GM18502 (cell line): ENCODE results near the gene TTC7B.

ENCODE experiments used
- ATAC-seq: cut with Tn5 transposase; IDR thresholded peaks from one replicate; pipeline ENCODE4 v1.9.1; 2021; ENCODE audit warnings: mild to moderate bottlenecking; ENCODE audit not compliant: unreplicated experiment, poor library complexity

TTC7B gene

DNA sequence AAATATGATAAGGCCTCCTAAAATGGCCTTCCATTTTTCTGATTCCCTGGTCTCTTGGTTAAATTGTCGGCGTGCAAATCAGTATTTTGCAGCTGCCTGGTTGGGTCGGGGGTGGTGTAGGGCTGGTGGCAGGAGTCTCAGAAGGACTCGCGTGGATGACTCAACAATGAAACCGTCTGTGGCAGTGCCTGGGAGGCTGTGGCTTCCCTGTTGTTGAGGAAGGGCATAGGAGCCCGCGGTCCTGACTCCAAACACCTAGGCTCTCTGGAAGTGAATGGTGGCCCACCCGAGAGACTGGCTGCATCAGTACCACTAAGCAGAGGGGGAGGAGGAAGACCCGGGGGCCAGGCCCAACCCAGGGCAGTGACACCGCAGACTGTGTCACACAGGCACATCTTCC lies 207.9 kb downstream of the TTC7B start:
- ATAC-seq = no peak

DNA sequence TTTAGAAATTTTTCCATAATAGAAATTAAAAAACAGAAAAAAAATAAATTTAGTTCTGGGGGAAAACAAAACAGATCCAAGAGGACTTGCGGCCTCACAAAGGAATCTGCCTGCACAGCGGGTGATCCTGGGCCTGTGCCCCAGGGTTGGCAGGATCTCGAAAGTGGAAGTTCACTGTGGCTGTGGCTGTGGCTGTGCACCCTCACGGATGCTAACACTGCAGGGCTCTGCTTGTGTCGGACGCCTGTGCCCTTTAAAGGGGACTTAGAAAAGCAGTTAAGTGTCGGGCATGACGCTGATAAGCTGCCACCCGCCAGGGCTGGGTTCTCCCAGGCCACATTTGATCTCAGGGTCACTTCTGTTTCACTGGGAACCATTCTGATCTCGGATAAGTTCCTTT lies 209.1 kb downstream of the TTC7B start:
- no peak for ATAC-seq

DNA sequence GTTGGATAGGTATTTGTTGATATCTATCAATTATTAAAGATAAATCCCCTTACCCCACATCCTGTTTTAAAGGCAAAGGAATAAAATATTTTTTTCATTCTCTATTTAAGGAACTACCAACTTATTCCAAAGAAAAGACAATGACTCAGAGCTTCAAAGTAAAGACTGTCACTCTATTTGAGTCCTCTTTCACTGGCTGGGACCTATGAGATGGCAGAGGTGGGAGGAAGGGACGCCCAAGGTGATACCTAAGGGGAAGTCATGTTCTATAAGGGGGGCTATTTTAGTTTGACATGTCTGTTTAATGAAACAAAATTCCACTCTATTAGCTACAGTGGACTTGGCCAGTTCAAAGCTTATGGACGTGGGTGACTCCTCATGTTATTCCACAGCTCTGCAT lies 209.8 kb downstream of the TTC7B start:
- no peak for ATAC-seq

DNA sequence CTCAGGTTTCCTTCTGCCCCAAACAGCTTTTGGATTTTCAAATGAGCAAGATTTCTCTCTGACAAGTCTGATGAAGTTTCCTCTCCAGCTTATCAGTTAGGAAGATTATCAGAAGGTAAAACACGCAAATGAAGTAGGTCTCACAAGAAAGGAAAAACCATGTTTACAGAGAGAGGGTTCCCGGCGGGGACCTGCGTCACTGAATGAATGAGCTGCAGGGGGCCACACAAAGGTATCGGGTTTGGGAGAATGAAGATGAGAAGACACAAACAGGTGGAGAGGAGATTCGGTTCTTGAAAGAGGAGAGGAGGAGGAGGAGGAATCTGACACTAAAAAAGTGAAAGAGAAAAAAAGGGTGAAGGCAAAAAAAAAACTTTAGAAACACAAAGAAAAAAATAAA lies 210.8 kb downstream of the TTC7B start:
- ATAC-seq = no peak

DNA sequence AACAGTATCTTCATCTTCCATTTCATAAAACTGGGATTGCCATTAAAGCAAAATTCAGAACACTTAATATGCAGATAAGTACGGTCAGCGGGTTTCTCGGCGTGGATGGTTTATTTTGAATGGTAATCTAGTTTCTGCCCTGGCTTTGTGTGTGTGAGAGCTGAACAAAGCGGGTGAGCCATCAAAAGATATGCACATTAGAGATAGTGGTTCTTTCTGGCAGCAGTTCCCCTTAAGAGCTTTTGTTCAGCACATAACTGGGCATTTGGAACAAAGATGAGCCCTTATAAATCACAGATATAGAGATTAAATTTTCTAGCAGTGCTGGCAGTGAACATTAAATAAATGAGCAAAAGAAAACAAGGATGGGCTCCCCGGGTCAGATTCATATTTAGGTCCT lies 211.9 kb downstream of the TTC7B start:
- no peak for ATAC-seq

DNA sequence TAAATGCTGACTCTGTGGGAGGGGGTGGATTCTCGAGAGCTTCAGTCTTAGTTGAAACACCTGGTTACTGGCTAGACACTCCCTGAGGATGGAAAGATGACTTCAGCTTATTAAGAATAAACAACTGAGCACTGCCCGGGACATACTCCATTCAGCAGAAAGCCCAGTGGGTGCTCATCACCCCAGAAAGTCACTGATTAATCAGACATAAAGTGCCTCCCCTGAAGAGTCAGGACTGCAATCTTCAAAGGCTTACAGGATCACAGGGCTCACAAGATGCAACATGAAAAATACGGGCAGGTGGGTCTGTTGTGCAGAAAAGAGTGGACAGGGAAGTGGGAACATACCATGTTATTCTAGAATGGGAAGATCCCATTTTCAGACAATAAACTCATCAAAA lies 212.4 kb downstream of the TTC7B start:
- ATAC-seq = no peak

DNA sequence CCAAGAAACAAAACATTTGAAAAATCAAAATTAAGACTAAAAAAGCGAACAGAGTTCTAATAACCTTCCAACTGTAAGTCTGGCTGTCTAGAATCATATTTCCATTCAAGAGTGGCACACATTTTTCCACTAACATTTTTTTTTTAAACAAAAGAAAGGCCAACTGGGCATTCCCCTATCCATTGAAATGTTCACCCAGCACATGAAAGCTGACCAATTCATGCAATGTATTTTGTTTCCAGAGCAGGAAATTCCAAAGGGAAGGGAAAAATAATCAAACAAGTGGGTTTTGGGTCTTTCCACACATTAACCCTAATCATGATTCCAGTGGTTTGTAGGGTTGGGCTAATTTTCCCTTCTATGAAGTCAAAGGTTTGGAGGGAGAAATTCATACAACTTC lies 212.9 kb downstream of the TTC7B start:
- no peak for ATAC-seq

DNA sequence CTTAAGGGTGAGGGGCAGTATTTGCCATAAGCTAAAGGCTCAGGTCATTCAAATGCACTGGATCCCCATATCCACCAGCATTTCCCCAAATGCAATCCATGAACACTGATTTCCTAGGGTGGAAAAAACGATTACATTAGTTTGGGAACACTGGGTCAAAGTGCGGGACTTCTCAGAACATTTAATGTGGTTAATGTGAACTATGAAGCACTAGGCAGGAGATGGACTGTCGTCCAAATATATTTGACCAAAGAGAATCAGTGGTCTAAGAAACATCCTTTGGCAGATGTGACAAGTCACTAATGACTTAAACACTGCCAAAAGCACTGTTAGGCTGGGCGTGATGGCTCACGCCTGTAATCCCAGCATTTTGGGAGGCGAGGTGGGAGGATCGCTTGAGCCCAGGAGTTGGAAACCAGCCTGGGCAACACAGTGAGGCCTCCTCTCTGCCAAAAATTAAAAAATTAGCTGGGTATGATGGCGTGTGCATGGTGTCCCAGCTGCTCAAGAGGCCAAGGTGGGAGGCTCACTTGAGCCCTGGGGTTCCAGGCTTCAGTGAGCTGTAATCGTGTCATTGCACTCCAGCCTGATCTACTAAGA lies 214.0 kb downstream of the TTC7B start:
- ATAC-seq = no peak

DNA sequence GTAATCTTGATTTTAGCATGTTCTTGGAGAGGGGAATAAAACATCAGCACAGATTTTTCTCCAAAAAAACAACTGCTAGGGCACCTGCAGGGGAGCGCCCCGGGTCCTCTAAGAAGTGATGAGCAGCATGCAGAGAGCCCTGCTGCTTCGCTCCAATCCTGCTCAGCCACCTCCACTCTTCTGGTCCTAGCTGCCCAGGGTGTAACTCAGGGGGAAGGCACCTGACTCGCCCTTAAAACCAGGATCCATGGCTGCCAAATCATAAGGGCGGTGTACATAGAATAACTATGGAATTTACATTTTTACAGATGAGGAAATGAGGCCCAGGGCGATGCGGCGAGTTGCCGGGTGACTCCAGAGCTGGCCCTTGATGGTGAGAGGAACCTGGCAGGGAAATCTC lies 214.7 kb downstream of the TTC7B start:
- no peak for ATAC-seq

DNA sequence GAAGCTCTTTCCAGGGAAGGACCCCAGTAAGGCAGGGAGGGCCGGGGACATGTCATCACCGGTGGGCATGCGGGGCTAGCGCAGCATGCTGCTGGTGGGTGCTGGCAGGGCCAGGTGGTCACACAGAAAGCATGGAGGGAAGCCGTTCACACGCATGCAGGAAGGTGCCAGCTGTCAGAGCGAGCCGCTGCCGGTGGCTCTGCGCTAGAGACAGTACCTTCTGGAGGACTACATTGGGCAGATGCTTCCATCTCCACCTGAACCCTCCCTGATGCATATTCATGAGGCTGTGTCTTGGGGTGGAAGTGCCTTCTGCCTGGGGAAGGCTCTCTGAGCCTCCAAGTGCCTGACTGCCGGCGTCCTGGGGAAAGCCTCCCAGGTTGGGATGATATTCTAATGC lies 215.6 kb downstream of the TTC7B start:
- ATAC-seq = no peak

DNA sequence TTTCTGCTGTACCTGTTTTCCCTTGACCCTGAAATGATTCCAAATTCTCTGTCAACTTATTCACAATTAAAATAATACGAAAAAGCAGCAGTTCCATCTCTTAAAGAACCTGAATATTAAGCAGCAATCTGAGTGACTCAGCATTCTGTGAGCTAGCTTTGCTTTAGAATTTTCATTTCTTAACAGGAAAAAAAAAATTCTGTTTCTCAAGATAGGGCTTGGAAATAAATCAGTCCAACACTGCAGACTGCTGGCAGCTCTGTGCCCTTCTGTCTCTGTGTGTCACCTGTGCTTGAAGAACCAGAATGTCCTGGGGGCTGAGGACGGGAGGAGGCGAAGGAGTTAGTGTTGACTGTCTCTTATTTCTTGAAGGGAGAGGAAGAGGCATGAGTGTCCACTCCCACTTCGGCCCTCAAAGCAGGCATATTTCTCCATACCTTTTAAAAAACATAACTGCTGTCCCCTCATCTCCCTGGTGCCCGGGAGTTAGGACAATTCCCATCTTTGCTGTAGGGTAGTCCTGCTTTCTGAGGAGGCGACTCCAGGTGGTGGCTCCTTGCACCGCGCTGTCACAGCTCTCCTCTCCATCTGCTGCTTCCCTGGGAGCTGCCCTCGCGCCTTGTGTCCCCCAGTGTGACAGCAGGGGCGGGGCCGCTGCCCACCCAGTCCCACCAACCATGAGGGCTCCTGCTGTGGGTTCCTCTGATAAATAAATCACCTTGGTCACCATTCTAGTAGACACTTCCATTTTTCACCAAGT lies 216.3 kb downstream of the TTC7B start:
- ATAC-seq = no peak

DNA sequence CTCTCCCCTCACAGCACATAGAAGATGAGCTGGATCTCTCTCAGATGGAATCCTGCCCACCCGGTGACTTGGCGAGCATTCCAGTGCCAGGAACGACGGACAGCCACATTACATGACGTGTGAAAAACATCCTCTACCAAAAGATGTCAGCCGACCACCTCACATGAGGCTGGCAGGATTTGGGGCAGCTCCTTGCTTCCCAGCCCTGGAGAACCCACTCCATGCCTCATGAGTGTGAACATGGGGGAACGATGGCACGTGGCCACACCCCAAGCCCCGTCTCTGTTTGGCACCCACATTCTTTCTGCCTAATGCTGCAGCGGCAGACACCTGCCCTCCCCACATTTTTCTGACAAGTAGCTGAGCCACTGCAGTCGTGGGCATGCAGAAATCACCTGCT lies 216.9 kb downstream of the TTC7B start:
- ATAC-seq = no peak

DNA sequence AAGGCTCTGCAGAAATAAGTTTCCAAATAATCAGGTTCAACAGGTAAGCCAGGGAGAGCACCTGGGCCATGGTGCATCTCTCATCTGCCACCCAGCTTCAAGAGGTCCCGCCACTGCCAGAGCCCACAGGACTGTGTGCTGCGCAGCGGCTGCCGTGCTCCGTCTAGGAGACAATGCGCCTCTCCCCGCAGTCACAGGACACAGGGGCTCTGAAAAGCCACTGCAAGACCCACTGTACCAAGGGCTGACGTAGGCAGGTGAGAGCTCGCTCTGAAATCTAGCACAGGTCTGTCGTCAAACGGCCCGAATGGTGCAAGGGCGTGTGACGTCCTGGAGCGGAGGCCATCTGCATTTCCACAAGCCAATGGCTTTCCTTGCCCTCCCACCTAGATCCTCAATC lies 218.3 kb downstream of the TTC7B start:
- no peak for ATAC-seq

DNA sequence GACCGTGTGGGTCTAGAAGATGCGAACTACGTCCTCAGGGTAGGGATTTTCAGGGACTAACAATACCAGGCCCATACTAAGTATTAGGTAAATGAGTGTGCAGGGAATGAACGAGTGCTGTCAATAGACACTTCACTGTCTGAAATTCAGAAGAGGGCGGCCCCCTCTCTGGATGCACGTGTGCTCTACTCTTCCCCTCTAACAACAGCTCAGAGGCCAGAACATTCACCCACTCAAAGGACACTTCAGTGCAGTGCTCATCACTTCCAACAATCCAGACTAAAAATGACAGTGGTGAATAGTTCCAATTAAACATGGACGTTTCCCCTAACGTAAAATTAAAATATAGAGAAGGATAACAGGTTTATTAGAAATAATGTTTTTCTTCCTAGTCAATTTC lies 219.5 kb downstream of the TTC7B start:
- ATAC-seq = no peak

DNA sequence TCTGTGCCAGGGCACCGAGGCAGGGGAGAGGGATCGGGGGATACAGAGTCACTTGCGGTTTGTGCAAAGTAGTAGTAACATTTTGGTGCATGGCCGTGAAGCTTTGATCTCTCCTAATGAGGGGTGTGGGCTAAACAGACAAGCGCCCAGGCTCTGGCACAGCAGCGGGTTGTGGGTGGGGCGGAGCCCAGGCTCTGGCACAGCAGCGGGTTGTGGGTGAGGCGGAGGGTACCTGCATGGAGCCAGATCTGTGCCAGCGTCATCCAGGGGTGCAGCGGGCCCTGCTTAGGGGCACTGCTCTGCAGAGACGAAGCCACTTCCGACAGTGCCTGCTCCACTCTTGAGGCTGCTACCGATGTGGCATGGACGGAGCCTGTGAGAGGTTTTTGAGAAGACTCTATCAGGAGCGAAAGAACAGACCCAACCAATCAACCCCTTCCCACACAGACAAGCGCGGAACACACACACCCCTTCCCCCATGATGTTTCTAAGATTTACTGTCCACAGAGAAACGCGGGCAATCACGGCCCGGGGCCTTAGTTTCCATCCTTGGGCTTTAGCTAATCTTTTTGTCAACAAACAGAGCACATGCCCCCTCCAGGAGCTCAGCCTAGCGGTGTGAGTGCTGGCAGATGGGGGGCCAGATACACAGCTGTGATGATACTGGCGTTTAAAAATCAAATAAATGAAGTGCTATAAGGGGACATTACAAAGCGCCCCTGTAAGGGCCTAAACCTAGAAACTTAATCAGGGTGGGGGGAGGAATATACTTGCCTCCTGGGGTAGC lies 222.8 kb downstream of the TTC7B start:
- no peak for ATAC-seq

DNA sequence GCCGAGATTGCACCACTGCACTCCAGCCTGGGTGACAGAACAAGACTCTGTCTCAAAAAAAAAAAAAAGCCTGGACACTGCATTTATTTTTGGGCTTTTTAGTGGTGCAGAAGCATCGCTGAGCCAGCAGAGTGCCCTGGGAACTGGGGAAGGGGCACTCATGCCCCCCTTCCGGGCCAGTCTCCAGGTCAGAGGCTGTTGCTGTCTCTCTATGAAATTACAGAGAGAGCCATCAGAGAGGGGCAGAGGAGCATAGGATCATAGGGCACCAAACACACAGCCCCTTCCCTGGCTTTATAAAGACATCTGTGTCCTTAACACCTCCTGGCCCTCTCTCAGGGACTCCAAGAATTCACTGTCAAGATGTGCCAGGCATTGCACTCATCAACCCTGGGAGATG lies 223.6 kb downstream of the TTC7B start:
- ATAC-seq = no peak

DNA sequence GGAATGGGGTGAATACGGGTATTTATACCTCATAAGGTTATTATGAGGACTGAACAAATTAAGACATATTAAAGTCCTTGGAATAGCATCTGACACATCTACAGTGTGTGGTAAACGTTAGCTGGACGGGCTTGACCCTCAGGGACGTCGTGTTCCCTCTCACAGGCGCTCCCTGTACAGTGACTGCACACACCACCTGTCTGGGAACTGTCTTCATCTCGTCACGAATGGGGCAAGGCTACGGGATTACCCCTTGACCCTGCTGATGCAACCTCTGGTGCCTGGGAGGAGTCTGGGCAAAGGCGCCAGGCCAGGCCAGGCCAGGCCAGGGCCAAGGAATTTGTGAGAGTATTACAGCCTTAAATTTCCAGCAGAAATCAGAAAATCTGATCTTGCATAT lies 228.3 kb downstream of the TTC7B start:
- ATAC-seq = no peak

DNA sequence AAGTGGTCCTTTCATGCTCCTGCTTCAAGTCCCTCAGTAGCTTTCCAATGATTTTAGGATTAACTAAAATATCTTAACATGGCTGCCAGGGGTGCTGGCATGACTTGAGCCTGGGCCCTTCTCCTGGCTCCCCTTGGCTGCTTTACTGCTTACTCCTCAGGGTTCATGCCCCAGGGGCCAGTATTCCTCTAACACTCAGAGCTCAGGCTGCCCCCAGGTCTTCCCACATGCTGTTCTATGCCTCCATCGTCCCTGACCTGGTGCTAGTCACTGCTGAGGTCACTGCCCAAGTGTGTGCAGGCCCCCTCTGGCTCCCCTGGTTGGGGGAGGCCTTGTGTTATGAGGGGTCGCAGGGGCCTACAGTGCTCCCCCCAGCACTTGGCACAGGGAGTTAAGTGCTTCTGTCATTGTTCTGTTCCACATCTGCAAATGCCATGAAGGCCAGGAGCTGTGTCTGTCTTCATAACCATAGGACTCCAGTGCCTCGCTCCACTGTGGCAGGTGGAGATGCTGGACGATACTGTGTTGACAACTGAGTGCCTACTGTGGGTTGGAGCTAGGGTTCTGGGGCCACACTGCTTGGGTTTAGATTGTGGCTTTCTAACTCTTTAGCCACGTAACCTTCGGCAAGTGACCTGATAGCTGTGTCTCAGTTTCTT lies 228.8 kb downstream of the TTC7B start:
- no peak for ATAC-seq

DNA sequence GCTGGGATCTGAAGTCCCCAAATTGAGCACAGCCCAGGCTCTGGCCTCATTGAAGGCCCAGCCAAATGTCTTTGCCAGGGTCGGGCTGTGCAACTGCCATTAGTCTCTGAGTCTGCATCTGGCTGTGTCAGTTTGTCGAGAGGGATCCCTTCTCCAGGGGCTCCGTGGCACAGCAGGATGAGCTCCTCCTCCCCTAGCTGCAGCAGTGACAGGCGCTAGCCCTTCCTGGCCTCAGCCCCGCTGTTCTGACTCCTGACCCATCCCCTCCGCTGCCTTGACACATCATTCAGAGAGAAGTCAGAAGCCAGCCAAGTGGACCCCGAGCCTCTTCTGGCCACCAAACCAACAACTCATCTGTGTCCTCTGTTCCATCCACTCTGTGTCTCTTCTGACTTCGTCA lies 231.1 kb downstream of the TTC7B start:
- no peak for ATAC-seq

DNA sequence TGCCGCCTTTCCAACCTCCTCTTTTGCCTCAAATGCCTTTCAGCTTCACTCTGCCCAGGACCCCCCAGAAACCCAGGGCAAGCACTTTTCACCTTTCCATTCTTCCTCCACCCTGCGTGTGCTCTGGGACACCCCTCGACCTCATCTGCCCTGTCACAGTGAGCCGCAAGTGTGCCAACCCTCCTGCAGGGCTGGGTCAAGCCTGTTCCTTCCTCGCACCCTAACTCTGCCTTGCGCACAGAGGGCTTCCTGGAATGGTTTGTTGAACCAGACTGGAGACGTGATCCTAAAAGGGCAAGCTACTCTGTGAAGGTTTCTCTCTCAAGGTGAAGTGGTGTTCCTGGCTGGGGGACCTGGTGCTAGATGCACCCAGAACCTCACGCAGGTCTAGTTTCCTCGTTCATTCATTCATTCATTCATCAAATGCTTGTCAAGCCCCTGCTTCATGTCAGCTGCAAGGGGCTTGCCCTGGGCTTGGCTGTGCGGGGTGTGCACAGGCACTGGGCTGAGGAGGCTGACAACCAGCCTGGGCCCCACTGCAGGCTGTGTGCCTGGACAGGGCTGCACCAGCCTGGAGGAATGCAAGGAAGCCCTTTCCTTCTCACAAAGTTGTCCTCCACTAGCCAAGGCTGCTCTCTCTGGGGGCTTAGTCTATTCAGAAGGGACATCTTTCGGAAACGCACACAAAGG lies 232.2 kb downstream of the TTC7B start:
- ATAC-seq = no peak

DNA sequence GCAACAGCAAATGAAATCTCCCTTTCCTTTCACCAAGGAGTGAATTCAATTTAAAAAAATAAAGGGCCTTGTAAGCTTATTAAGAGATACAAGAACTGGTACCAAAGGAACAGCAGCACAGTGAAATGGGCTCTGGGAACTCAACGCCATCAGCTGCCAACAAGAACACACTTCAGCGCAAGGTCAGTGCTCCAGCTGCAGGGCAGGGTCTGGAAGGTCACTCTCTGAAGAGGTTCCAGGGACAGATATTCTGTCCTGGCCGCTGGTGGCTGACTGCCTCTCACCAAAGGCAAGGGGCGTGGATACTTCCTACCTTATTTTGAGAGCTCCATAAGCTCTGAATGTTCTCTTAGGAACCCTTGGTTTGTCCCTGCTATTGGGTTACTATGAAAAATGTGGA lies 232.8 kb downstream of the TTC7B start:
- ATAC-seq = no peak
